NCI-H1092 (cell line): ENCODE measurements around the gene SSRP1.
A peak's percentile ranks its signal among the peaks of the same experiment; 100 is the strongest.

Source experiments
- DNase-seq: peaks from one replicate; lab custom pipeline; 2025; lab: John Stamatoyannopoulos, UW

Gene SSRP1

DNA sequence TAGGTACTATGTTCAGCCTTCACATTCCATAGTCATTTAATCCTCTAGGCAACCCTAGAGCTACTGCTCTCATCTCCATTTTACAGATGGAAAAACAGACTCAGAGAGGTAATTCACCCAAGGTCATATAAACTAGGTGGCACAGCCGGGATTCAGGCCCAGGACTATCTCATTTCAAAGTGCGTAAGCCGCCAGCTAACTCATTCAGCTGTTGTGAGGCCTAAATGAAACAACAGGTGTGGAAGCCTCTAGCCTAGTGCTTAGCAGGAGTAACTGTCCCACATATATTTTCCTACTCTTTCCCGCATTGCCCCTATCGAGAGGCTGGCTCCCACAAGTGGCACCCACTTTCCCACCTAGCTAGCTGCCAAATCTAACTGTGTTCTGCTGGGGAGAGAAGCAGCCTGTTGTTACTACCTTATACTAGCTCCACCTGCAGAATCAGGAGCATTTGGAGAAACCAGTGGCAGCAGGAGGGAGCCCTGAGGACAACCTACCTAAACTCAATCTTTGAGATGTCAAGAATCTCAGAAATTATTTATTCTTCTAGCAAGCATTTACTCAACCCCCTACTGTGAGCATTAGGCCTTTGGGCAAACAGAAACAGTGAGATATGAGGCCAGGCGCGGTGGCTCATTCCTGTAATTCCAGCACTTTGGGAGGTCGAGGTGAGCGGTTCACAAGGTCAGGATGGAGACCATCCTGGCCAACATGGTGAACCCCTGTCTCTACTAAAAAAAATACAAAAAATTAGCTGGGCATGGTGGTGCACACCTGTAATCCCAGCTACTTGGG, 24.4 kb upstream of the SSRP1 start:
- DNase-seq = no peak

GRCh38 chr11:57359396-57359795, 23.7 kb upstream of the SSRP1 start:
- DNase-seq = no peak

GRCh38 chr11:57358991-57359390, 23.3 kb upstream of the SSRP1 start:
- DNase-seq = no peak

DNA sequence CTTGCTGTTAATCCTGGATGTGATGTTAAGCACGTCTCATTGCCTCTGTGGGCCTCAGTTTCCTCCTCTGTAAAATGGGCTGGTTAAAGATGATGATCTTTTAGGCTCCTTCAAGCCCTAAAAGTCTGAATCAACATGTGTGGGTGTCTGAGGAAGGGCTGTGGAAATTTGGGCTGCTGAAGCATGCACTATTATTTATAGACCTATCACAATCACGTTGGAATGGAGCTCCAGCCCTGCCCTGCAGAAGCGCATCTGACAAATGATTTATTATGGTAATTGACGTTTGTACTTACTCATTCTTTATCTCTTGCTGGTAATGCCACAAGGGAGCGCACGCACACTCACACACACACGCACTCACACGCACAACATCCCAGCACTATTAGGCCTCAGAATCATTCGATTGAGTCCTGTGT, 22.9 kb upstream of the SSRP1 start:
- DNase-seq = no peak

GRCh38 chr11:57357856-57358255, 22.2 kb upstream of the SSRP1 start:
- DNase-seq = no peak

- DNase-seq = no peak
Measured at GRCh38 chr11:57357310-57357709, 21.6 kb upstream of the SSRP1 start.

- DNase-seq = no peak
Measured at GRCh38 chr11:57356268-57356667, 20.6 kb upstream of the SSRP1 start.

- no peak for DNase-seq
Measured at GRCh38 chr11:57354699-57355098, 19.0 kb upstream of the SSRP1 start.

- no peak for DNase-seq
Measured at GRCh38 chr11:57353852-57354251, 18.2 kb upstream of the SSRP1 start.

- DNase-seq = no peak
Measured at GRCh38 chr11:57353446-57353845, 17.8 kb upstream of the SSRP1 start.

GRCh38 chr11:57353036-57353435, 17.3 kb upstream of the SSRP1 start:
- no peak for DNase-seq

DNA sequence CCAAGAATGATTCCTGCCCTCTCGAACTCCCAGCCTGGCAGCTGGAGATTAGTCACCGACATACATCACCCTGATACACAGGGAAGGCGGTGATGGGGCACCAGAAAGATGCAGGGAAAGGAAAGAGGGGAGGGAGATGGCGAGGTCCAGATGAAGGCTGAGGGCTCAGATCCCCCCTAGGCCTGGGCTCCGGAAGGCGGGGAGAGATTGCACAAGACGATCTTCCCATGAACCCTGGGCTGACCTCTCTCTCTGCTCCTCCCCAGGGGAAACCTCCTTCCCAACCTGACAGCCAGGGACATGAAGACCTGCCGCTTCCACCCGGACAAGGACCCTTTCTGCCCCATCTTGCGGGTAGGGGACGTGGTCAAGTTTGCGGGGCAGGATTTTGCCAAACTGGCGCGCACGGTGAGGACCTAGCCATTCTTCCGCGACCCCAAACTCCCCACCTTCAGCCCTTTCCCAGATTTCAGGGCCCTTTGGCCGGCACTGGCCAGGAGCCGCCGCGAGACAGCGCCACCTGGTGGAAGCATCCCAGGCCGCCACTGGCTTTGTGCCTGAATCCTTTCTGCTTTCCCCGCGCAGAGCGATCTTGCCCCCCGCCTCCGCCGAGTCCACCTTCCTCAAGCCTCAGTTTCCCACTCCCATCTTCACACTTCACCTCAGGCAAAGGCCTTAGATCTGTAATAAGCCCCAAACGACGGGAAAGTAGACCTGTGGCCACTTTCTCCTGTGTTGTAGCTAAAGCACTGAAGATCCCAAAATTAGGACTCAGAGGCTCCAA, 14.0 kb upstream of the SSRP1 start:
- DNase-seq = no peak

GRCh38 chr11:57348636-57349313, 13.1 kb upstream of the SSRP1 start:
- DNase-seq = no peak

GRCh38 chr11:57348052-57348451, 12.4 kb upstream of the SSRP1 start:
- no peak for DNase-seq

DNA sequence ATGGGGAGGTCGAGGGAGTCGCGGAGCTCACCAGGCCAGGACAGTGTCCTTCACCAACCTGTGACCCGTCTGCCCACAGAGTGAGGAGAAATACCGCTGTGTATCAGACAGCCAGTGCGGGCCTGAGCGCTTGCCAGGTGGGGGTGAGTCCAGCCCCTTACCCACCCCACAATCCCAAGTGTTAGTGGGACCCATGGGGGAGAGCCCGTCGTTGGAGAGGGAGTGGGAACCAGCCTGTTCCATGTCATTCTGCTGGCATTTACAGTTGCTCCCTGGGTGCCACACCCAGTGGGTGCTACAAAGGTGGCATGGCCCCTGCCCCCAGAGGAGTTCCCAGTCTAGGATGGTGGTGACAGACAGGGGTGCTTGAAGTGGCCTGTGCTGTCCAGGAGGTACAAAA, 11.6 kb upstream of the SSRP1 start:
- DNase-seq = no peak

GRCh38 chr11:57345555-57346211, 10.0 kb upstream of the SSRP1 start:
- peak; percentile 53 for DNase-seq

GRCh38 chr11:57344826-57345225, 9.1 kb upstream of the SSRP1 start:
- DNase-seq = no peak

DNA sequence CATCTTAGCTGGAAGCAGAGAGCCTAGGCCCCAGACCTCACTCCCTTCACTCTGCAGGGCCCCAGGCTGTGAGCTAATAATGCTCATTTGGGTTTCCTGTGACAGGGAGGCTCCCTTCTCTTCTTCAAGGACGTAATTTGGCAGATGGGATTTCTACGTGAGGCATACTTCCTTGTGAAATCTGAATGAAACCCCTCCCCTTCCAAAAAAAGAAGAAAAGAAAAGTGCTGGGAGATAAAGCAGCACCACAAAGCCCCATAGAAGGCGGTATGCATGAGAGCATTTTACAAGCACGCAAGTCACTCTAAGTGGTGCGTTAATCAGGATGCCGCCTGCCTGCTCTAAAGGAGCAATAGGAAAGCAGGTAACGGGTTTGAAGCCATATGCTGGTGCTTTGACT, 8.1 kb upstream of the SSRP1 start:
- no peak for DNase-seq

DNA sequence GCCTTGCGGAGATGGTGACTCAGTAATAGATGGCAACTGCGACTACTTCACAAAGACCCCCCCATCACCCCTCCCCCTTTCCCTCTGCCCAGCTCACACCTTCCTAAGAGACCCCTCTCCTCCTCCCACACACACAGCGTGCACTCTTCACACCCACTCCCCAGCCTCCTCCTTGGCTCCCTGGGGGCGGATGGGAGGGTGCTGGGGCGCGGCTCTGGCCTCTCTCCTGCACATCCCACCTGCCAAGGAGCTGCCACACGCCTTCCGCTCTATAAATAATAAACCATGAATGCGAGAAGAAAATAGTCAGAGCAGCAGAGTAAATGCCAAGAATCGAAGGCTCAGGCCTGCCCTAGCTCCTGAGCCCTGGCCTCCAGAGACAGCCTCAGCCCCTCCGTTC, 7.0 kb upstream of the SSRP1 start:
- no peak for DNase-seq

- no peak for DNase-seq
Measured at GRCh38 chr11:57341250-57341808, 5.6 kb upstream of the SSRP1 start.

GRCh38 chr11:57340039-57340615, 4.4 kb upstream of the SSRP1 start:
- no peak for DNase-seq

DNA sequence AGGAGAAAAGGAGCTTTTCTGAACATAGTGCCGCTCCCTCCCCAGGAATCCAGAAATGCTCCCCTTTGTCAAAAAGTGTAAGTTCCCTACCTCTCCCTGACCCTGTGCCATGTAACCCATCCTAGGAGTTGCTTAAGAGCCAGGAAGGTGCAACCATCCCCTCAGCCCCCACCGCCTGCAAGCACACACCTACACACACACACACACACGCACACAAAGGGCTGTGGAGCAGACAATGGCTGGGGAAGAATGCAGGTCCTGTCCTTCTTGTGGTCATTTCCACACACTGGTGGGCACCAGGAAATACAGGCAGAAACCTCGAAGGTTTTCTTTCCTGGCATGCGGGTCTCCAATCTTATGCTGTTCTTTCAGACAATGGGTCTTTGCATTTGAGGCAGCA, 3.6 kb upstream of the SSRP1 start:
- no peak for DNase-seq
